PFSK-1 (cell line): ENCODE measurements around the gene UEVLD.

ENCODE experiments used
- FOXP2 ChIP-seq: optimal IDR thresholded peaks from 2 replicates; pipeline ENCODE3; 2011; ENCODE audit warnings: borderline replicate concordance, control low read depth, inconsistent platforms; ENCODE audit not compliant: insufficient read depth; ENCODE audit errors: extremely low read length, extremely low read depth
- POLR2AphosphoS5 ChIP-seq: IDR thresholded peaks from 2 replicates; pipeline ENCODE4 v1.6.1; 2012; ENCODE audit warnings: low read depth, mild to moderate bottlenecking, control low read depth, low read length, moderate library complexity
- REST ChIP-seq, 2 experiments: IDR thresholded peaks; 2 replicates each; pipeline versions ENCODE4 v1.6.1 to v1.8.0; 2011 to 2012; ENCODE audit warnings: low read depth in 2 of 2, low read length in 2 of 2, control low read depth in 1 of 2, inconsistent platforms in 1 of 2, mild to moderate bottlenecking in 1 of 2, moderate library complexity in 1 of 2; ENCODE audit not compliant: insufficient read depth in 1 of 2
- SIN3A ChIP-seq: IDR thresholded peaks from 2 replicates; pipeline ENCODE4 v1.6.1; 2012; ENCODE audit warnings: mild to moderate bottlenecking, low read length, moderate library complexity, borderline replicate concordance; ENCODE audit not compliant: insufficient read depth
- TAF1 ChIP-seq: IDR thresholded peaks from 2 replicates; pipeline ENCODE4 v1.6.1; 2012; ENCODE audit warnings: low read length, control low read depth, borderline replicate concordance; ENCODE audit not compliant: insufficient read depth

UEVLD gene

GRCh38 chr11:18600915-18601569, 12.5 kb upstream of the UEVLD start:
- TF ChIP-seq REST (IDR thresholded peaks at IDR 0.05; ENCODE audit: insufficient read depth in 1 of 2, low read depth in 2 of 2, low read length in 2 of 2) (no peak), POLR2AphosphoS5 (no peak), FOXP2 (no peak), TAF1 (no peak), SIN3A (no peak)

GRCh38 chr11:18599739-18600230, 11.3 kb upstream of the UEVLD start, which contains the start of gene MISFA:
MISFA (plus strand) TSS chr11:18599789; CDS start chr11:18599929, 140 bp downstream.
- TF ChIP-seq POLR2AphosphoS5 (no peak), REST (IDR thresholded peaks at IDR 0.05; ENCODE audit: insufficient read depth in 1 of 2, low read depth in 2 of 2, low read length in 2 of 2) (no peak), FOXP2 (no peak), SIN3A (no peak), TAF1 (no peak)

- TF ChIP-seq POLR2AphosphoS5 = no peak
- TF ChIP-seq TAF1 = no peak
- TF ChIP-seq REST (IDR thresholded peaks at IDR 0.05; ENCODE audit: insufficient read depth in 1 of 2, low read depth in 2 of 2, low read length in 2 of 2) = no peak
Observed at GRCh38 chr11:18594999-18595749, 6.6 kb upstream of the UEVLD start.

- no peak for TF ChIP-seq POLR2AphosphoS5
- TF ChIP-seq SIN3A = no peak
- TF ChIP-seq REST (IDR thresholded peaks at IDR 0.05; ENCODE audit: insufficient read depth in 1 of 2, low read depth in 2 of 2, low read length in 2 of 2) = no peak
- TF ChIP-seq FOXP2 = no peak
- TF ChIP-seq TAF1 = no peak
Observed at GRCh38 chr11:18590571-18590970, 2.0 kb upstream of the UEVLD start.

GRCh38 chr11:18581825-18582224, 6.7 kb downstream of the UEVLD start:
- no peak for TF ChIP-seq POLR2AphosphoS5
- no peak for TF ChIP-seq TAF1
- TF ChIP-seq REST (IDR thresholded peaks at IDR 0.05; ENCODE audit: insufficient read depth in 1 of 2, low read depth in 2 of 2, low read length in 2 of 2) = no peak
- TF ChIP-seq FOXP2 = no peak
- TF ChIP-seq SIN3A = no peak
